ENCODE measurements around the gene APCDD1L.

APCDD1L gene

DNA sequence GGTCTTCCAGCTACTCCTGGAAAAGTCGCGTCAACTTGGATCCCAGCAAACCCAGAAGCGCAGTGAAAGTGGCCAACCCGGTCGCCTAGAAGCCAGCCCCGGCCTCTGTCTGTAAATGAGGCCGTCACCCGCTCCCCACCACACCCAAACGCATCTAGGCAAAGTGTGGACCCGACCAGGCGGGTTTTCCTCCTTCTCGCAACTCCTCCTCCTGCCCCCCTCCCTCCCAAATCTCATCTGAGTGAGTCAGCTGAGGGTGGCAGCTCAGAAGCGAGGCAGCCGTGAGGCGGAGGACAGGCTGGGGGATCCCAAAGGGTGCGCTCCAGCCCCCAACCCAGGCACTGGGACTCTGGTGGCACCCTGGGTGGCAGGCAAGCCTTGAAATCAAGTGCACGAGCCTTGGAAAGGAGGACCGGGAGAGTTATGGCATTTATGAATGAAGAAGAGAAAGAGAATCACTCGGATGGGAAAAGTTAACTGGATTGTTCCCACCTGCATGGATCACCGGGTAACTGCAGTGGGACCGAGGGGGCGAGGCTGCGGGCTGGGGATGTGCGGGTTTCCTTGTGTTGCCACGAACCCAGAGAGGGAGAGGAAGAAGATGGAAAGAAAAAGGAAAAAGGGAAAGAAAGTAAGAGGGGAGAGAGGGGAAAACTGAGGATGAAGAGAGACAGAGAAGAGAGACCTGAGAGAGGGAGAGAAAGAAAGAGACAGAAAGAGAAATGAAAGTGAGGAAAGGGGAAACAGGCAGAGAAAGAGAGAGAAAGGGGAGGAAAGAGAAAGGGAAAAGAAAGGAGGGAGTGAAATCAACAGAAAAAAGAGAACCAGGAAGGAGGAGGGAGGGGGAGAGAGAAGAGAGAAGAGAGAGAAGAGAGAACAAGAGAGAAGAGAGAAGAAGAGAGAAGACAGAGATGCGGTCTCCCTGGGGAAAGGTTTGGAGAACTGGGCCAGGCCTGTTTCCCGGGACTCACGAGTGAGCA, at the start of gene APCDD1L:
APCDD1L (minus strand) TSS at position 167 of the 980 bp plus-strand sequence. CDS start 692 bp downstream, outside the sequence.
- DNase-seq (ENCODE audit: low spot score), result peak; percentile 93
- CTCF ChIA-PET, result interaction anchor here (0.6 to 1.2 kb wide), 6 partner anchors 10 to 706 kb away, joined by 3 to 5 read pairs (median 3); partner anchors contain the start of gene VAPB
- TF ChIP-seq, protein P1, sequence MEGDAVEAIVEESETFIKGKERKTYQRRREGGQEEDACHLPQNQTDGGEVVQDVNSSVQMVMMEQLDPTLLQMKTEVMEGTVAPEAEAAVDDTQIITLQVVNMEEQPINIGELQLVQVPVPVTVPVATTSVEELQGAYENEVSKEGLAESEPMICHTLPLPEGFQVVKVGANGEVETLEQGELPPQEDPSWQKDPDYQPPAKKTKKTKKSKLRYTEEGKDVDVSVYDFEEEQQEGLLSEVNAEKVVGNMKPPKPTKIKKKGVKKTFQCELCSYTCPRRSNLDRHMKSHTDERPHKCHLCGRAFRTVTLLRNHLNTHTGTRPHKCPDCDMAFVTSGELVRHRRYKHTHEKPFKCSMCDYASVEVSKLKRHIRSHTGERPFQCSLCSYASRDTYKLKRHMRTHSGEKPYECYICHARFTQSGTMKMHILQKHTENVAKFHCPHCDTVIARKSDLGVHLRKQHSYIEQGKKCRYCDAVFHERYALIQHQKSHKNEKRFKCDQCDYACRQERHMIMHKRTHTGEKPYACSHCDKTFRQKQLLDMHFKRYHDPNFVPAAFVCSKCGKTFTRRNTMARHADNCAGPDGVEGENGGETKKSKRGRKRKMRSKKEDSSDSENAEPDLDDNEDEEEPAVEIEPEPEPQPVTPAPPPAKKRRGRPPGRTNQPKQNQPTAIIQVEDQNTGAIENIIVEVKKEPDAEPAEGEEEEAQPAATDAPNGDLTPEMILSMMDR (conservative IDR thresholded peaks at IDR 0.05; ENCODE audit: low read depth), result no peak
- POLR2A ChIA-PET (ENCODE audit: low non-redundant PET), result no interaction called here
- no peak within 1 kb of the TSS for H3K27ac ChIP-seq

- ChIA-PET POLR2A (ENCODE audit: low non-redundant PET) (no interaction called here), CTCF (no interaction called here)
- no peak for DNase-seq (ENCODE audit: low spot score)
- TF ChIP-seq, protein P1 (conservative IDR thresholded peaks at IDR 0.05; ENCODE audit: low read depth), result no peak
- H3K27ac ChIP-seq, result no peak overlapping the region
Measured at GRCh38 chr20:58559368-58559729, 44.1 kb upstream of the APCDD1L start.

DNA sequence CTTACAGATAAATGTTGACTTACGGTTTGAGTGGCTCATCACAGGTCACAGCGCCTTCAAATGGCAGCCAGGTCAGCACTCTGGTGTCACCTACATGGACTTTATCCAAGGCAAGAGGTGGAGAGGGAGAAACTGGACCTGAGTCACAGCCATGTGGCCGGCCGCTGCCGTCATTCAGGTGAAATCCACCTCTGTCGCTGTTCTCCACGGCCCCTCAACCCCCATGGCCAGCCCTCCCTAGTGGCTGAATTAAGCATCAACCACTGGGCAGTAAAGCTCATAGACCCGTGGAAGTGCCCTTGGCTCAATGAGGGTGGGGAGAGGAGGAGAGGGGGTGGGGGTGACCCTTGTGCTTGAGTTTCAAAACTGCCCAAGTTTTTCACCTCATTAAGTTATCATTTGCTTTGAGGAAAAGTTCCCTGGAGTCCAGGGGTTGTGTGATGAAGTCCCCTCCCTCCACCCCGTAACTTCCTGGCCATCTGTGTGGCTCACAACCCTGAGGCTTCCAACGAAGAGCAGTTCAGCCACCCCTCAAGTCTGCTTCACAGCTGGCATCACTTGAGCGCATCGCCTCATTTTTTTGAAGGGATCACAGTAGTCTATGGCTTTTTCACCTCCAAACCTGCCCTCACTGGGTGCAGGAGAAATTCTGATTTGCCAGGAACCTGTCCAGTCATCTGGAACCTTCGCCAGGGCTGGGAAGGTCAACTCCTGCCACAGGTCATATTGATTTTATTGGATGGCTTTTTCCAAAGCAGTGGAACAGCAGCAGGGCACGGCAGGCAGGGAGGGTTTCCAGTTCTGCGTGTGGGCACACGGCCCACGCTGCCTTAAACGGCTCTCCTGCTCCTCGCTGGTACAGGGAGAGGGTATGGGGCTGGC, 43.5 kb upstream of the APCDD1L start:
- POLR2A ChIA-PET (ENCODE audit: low non-redundant PET), result no interaction called here
- DNase-seq (ENCODE audit: low spot score), result no peak
- TF ChIP-seq, protein P1 (conservative IDR thresholded peaks at IDR 0.05; ENCODE audit: low read depth), result no peak
- CTCF ChIA-PET, result interaction anchor here (0.5 kb wide), 1 partner anchor 65 kb away, joined by 3 read pairs; no protein-coding TSS in a partner anchor
- no peak overlapping the region for H3K27ac ChIP-seq

GRCh38 chr20:58557733-58558342, 42.6 kb upstream of the APCDD1L start:
- POLR2A ChIA-PET (ENCODE audit: low non-redundant PET), result interaction anchor here (0.6 kb wide), 1 partner anchor 14 kb away, joined by 3 read pairs; no protein-coding TSS in a partner anchor
- DNase-seq (ENCODE audit: low spot score), result no peak
- TF ChIP-seq, protein P1 (conservative IDR thresholded peaks at IDR 0.05; ENCODE audit: low read depth), result no peak
- CTCF ChIA-PET, result interaction anchor here (0.5 to 0.6 kb wide), 2 partner anchors 66 to 208 kb away, joined by 3 read pairs; no protein-coding TSS in a partner anchor
- no peak overlapping the region for H3K27ac ChIP-seq

- H3K27ac ChIP-seq, result no peak overlapping the region
- ChIA-PET CTCF (interaction anchor here (0.6 kb wide), 1 partner anchor 207 kb away, joined by 3 read pairs; no protein-coding TSS in a partner anchor), POLR2A (ENCODE audit: low non-redundant PET) (interaction anchor here (0.6 kb wide), 1 partner anchor 13 kb away, joined by 3 read pairs; no protein-coding TSS in a partner anchor)
- TF ChIP-seq, protein P1 (conservative IDR thresholded peaks at IDR 0.05; ENCODE audit: low read depth), result no peak
- DNase-seq (ENCODE audit: low spot score), result no peak
Measured at GRCh38 chr20:58556961-58557360, 41.8 kb upstream of the APCDD1L start.

Measured in RWPE1 (cell line).